HG02943 (cell line): ENCODE measurements around the gene TMEM208.

Experiments
- ATAC-seq: cut with Tn5 transposase; IDR thresholded peaks from one replicate; pipeline ENCODE4 v1.9.1; 2021; ENCODE audit warnings: mild to moderate bottlenecking, low read depth, moderate library complexity; ENCODE audit not compliant: unreplicated experiment

Gene TMEM208

GRCh38 chr16:67207249-67208091, 19.5 kb upstream of the TMEM208 start:
- no peak for ATAC-seq

GRCh38 chr16:67208154-67208896, 18.6 kb upstream of the TMEM208 start:
- ATAC-seq = no peak

GRCh38 chr16:67209565-67209964, 17.4 kb upstream of the TMEM208 start:
- no peak for ATAC-seq

GRCh38 chr16:67210069-67210937, 16.6 kb upstream of the TMEM208 start:
- no peak for ATAC-seq

- ATAC-seq = no peak
Observed at GRCh38 chr16:67211674-67212073, 15.3 kb upstream of the TMEM208 start.

DNA sequence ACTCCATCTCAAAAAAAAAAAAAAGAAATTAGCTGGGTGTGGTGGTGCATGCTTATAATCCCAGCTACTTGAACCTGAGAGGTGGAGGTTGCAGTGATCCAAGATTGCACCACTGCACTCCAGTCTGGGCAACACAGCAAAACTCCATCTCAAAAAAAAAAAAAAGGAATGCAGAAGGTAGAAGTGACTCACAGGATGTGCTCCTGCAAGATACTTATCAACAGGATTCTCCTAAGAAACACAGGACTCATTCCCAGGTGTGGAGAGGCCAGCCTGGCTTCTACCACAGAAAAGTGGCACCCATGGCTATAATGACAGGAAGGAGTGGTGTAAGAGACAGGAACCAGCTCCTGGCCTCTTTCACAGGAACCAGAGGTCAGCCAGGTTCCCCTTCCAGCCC, 14.2 kb upstream of the TMEM208 start:
- ATAC-seq = no peak

DNA sequence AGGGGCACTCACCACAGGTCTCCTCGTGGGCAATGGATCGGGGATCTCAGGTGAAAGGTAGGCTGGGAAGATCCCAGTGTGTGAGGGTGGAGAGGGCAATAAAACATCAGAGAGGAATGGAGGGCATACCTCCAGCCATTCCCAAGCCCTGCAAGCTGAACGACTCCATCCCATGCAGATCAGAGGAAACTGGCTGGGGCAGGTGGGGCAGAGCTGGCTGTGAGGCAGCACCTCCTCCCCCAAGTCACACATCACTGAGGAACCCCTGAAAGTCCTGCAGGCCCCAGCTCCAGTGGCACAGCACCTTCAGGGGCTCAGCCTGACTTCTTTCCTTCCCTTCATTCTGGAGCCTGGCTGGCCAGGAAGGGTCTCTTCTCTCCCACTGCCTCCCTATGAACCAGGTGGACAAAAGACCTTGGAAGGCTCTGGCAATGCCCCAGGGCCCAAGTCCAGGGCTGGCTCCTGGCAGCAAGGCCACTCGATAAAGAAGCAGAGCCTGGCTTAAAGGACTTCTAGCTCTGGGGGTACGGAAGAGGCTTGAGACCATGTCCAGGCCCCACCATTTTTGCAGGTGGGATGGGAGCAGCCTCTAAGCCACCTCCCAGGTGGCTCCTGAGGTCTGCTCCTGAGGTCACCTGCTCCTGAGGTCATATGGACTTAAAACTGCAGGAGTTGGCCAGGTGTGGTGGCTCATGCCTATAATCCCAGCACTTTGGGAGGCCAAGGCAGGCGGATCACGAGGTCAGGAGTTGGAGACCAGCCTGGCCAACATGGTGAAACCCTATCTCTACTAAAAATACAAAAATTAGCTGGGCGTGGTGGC, 13.5 kb upstream of the TMEM208 start:
- ATAC-seq = no peak

DNA sequence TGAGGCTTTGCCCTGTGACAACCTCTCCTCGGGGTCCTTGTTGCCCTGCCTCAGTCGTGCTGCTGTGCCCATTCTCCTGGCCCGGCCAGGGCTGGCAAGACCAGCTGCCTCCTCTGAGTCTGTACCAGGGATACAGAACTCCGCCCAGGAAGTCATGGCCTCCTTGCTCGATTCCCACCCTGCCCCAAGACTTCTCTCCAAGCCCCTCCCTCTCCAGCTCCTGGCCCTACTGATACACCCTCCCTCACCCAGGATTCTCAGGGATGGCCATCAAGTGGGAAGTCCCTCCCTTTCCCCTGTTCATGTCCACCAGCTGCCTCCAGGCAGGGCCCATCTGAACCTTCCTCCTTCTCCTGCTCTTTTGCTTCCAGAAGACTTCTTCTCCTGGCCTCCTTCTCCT, 11.2 kb upstream of the TMEM208 start:
- ATAC-seq = no peak

- ATAC-seq = no peak
Observed at GRCh38 chr16:67216612-67217490, 10.1 kb upstream of the TMEM208 start.

DNA sequence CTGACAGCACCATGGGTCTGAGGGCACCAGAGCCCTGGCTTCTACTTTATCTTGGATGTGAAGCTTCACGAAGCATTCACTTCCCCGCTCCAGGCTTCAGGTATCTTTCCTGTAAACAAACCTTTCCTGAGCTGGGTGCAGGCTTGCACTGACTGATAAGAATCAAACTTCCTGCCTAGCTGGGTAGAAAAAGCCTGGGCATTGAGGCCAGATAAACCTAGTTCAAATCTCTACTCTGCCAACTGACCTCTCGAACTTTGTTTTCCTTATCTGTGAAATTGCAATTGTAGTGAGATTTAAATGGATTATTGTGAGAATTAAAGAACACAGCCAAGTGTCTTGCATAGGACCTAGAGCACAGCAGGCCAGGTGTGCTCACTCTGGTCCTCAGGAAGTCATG, 2.9 kb upstream of the TMEM208 start:
- no peak for ATAC-seq

- ATAC-seq = no peak
Observed at GRCh38 chr16:67226295-67226803, 581 bp upstream of the TMEM208 start.

GRCh38 chr16:67227567-67227921, 614 bp downstream of the TMEM208 start:
- ATAC-seq = no peak

DNA sequence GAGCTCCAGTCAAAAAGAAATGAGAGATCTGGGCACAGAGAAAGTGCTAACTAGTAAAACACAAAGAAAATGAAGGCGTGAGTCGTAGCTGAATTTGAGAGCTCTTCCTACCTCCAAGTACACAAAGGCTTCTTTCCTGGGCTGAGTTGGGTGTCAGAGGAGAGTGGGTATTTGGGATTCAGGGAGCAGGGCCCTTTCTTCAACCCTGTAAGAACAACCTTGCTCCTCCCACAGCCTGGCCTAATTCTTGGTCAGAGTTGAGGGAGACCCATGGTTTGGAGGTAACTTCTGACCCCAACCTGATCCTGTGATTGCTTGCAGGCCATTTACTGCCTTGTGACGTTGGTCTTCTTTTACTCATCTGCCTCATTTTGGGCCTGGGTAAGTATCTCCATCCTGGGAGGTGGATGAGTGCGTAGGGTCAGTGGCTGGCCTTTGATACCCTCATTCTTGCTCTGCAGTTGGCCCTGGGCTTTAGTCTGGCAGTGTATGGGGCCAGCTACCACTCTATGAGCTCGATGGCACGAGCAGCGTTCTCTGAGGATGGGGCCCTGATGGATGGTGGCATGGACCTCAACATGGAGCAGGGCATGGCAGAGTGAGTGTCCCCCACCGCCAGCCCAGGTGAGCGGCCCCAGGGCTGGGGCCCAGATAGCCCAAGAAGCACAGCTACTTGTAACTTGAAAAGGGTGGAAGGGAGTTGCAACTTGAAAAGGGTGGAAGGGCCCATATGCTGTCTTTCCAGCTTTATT, 1.3 kb downstream of the TMEM208 start:
- ATAC-seq = no peak

GRCh38 chr16:67228905-67229304, 2.0 kb downstream of the TMEM208 start:
- ATAC-seq = no peak

GRCh38 chr16:67229906-67230808, 3.2 kb downstream of the TMEM208 start:
- ATAC-seq = no peak

GRCh38 chr16:67230809-67231660, 4.1 kb downstream of the TMEM208 start:
- no peak for ATAC-seq
